Endothelial cell (in vitro differentiated cells): ENCODE measurements around the gene CNFN. TPM values are rescaled to one million over a fixed set of nuclear protein-coding genes. Genes with fewer than 3 reads are reported as not detected.

ENCODE experiments used
- DNase-seq: peaks from one replicate; pipeline ENCODE4 v3.0.0; 2021; ENCODE audit warnings: low spot score
- H3K27ac Mint-ChIP-seq: one replicate; pipeline ENCODE4 v1.8.0; 2021; ENCODE audit warnings: mixed read lengths, inconsistent platforms; ENCODE audit not compliant: unreplicated experiment
- H3K27me3 Mint-ChIP-seq: one replicate; pipeline ENCODE4 v1.8.0; 2021; ENCODE audit warnings: mild to moderate bottlenecking, moderate library complexity, mixed read lengths, inconsistent platforms; ENCODE audit not compliant: unreplicated experiment
- H3K36me3 Mint-ChIP-seq: one replicate; pipeline ENCODE4 v1.8.0; 2021; ENCODE audit warnings: mild to moderate bottlenecking, low read depth, mixed read lengths, inconsistent platforms; ENCODE audit not compliant: unreplicated experiment
- H3K4me1 Mint-ChIP-seq: one replicate; pipeline ENCODE4 v1.8.0; 2021; ENCODE audit warnings: mild to moderate bottlenecking, mixed read lengths, inconsistent platforms; ENCODE audit not compliant: unreplicated experiment
- H3K4me3 Mint-ChIP-seq: one replicate; pipeline ENCODE4 v1.8.0; 2021; ENCODE audit warnings: mild to moderate bottlenecking, mixed read lengths, inconsistent platforms; ENCODE audit not compliant: unreplicated experiment
- H3K9me3 Mint-ChIP-seq: one replicate; pipeline ENCODE4 v1.8.0; 2021; ENCODE audit warnings: mixed read lengths, inconsistent platforms; ENCODE audit not compliant: unreplicated experiment
- total RNA-seq: library from RNA; stranded (reverse); fragmentation: NEBNext Ultra II Directional; extraction: Animal tissue kit (Norgen Biotek cat#: 25700); gene quantifications from one replicate; pipeline ENCODE4 v1.2.1, GENCODE V29; 2021; ENCODE audit not compliant: unreplicated experiment
- TF ChIP-seq, protein P1 (sequence below): fragments of 200-600 bp; sonication (generic); IDR thresholded peaks from one replicate; pipeline ENCODE4 v1.5.0; 2021; ENCODE audit warnings: antibody characterized with exemption; ENCODE audit not compliant: unreplicated experiment

The CNFN gene
- total RNA-seq, 1 donor from 2014 or later, result 4.1 TPM

DNA sequence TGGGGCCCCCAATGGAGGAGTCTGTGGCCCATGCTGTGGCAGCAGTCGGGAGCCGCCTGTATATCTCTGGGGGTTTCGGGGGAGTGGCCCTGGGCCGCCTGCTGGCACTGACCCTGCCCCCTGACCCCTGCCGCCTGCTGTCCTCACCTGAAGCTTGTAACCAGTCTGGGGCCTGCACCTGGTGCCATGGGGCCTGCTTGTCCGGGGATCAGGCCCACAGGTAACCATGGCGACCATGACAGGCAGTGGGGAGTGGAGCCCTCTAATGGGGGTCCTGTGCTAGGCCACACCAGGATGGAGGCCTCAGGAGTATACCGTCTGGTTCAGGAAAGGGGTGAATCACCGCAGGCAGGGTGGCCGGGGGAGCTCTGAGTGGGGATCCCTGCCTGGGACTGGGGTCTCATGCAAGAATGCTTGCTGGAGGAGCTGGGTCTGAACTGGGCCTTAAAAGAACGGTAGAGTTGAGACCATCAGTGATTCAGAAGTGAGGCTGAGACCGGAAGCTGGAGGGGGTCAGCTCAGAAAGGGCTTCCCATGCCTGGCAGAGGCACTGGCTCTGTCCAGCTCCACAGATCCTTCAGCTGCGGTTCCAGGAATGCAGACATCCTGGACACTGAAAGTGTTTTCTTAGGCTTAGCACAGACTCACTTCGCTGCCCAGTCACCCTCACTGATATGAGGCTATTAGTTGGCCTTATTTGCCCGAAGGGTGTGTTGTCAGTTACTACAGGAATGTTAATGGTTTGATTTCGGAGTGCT is 29.1 kb downstream of the CNFN start:
- TF ChIP-seq, protein P1, sequence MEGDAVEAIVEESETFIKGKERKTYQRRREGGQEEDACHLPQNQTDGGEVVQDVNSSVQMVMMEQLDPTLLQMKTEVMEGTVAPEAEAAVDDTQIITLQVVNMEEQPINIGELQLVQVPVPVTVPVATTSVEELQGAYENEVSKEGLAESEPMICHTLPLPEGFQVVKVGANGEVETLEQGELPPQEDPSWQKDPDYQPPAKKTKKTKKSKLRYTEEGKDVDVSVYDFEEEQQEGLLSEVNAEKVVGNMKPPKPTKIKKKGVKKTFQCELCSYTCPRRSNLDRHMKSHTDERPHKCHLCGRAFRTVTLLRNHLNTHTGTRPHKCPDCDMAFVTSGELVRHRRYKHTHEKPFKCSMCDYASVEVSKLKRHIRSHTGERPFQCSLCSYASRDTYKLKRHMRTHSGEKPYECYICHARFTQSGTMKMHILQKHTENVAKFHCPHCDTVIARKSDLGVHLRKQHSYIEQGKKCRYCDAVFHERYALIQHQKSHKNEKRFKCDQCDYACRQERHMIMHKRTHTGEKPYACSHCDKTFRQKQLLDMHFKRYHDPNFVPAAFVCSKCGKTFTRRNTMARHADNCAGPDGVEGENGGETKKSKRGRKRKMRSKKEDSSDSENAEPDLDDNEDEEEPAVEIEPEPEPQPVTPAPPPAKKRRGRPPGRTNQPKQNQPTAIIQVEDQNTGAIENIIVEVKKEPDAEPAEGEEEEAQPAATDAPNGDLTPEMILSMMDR, result no peak
- Mint-ChIP-seq H3K4me1 (peaks cover 11% of the 10 kb centered on the region), H3K4me3 (no peak overlapping the region), H3K9me3 (no peaks in the 10 kb centered on the region), H3K36me3 (peaks cover 41% of the 10 kb centered on the region), H3K27me3 (peaks cover 8% of the 10 kb centered on the region), H3K27ac (no peak overlapping the region)
- no peak for DNase-seq

DNA sequence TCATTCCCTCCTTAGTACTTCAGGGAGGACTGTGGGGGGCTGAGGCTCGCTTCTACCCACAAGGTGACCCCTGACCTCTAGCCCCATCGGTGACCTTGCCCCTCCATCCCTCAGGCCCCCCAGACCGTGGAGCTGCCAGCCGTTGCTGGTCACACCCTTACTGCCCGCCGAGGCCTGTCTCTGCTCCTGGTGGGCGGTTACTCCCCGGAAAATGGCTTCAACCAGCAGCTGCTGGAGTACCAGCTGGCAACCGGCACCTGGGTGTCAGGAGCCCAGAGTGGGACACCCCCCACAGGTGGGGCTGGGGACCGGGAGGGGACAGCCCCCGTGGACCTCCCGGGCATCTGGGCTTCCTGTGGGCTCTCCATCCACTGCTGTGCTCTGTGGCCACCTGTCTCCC is 32.8 kb downstream of the CNFN start:
- peaks cover 28% of the 10 kb centered on the region for H3K36me3 Mint-ChIP-seq
- H3K9me3 Mint-ChIP-seq, result no peaks in the 10 kb centered on the region
- peaks cover 6% of the 10 kb centered on the region for H3K4me1 Mint-ChIP-seq
- H3K27ac Mint-ChIP-seq, result no peak overlapping the region
- H3K27me3 Mint-ChIP-seq, result peaks cover 9% of the 10 kb centered on the region
- no peak for DNase-seq
- TF ChIP-seq, protein P1, result no peak
- no peak overlapping the region for H3K4me3 Mint-ChIP-seq

DNA sequence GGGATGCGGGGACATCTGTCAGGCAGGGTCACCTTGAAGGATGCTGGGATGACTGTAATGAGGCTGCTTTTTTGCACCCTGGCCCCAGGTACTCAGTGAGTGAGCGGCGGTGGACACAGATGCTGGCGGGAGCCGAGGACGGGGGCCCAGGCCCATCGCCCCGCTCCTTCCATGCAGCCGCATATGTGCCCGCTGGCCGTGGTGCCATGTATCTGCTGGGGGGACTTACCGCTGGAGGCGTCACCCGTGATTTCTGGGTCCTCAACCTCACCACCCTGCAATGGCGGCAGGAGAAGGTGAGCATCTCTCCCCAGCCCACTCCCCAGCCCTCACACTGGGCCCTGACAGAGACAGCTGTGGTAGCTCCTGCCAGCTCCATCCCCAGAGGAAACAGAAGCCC is 33.4 kb downstream of the CNFN start:
- Mint-ChIP-seq H3K4me3 (no peak overlapping the region), H3K27ac (no peak overlapping the region), H3K36me3 (peaks cover 32% of the 10 kb centered on the region), H3K4me1 (peaks cover 6% of the 10 kb centered on the region), H3K27me3 (peaks cover 10% of the 10 kb centered on the region), H3K9me3 (no peaks in the 10 kb centered on the region)
- TF ChIP-seq, protein P1, result no peak
- no peak for DNase-seq

DNA sequence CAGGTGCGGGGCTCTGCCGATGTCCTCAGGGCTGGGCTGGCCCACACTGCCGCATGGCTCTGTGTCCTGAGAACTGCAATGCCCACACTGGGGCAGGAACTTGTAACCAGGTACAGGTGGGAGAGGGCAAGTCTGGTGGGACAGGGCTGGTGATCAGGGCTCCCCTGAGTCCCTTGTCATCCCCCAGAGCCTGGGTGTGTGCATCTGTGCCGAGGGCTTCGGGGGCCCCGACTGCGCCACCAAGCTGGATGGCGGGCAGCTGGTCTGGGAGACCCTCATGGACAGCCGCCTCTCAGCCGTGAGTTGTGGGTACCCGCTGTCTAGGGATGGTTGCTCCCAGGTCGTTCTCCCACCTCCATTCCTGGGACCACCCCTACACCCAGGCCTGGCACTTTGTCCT is 34.2 kb downstream of the CNFN start:
- peaks cover 10% of the 10 kb centered on the region for H3K27me3 Mint-ChIP-seq
- H3K27ac Mint-ChIP-seq, result no peak overlapping the region
- no peaks in the 10 kb centered on the region for H3K9me3 Mint-ChIP-seq
- no peak overlapping the region for H3K4me3 Mint-ChIP-seq
- TF ChIP-seq, protein P1, result no peak
- peaks cover 3% of the 10 kb centered on the region for H3K4me1 Mint-ChIP-seq
- no peak for DNase-seq
- H3K36me3 Mint-ChIP-seq, result peaks cover 27% of the 10 kb centered on the region

DNA sequence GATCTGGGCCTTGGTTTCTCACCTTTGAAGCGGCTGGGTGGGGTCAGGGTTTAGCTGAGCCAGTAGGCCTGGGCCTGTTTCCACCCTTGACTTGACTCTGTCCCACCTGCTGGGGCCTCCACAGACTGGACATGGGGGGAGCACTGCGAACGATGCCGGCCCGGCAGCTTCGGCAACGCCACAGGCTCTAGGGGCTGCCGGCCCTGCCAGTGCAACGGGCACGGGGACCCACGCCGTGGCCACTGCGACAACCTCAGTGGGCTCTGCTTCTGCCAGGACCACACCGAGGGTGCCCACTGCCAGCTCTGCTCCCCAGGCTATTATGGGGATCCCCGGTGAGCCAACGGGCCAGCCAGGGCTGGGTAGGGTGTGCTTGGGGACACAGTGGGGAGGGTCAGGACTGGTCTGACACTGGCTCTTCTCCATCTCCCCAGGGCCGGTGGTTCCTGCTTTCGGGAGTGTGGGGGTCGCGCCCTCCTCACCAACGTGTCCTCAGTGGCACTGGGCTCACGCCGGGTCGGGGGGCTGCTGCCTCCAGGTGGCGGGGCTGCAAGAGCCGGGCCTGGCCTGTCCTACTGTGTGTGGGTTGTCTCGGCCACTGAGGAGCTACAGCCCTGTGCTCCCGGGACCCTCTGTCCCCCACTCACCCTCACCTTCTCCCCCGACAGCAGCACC is 36.6 kb downstream of the CNFN start:
- TF ChIP-seq, protein P1, result no peak
- H3K9me3 Mint-ChIP-seq, result no peaks in the 10 kb centered on the region
- H3K27ac Mint-ChIP-seq, result no peak overlapping the region
- peaks cover 10% of the 10 kb centered on the region for H3K27me3 Mint-ChIP-seq
- peaks cover 27% of the 10 kb centered on the region for H3K36me3 Mint-ChIP-seq
- no peaks in the 10 kb centered on the region for H3K4me1 Mint-ChIP-seq
- DNase-seq, result no peak
- no peak overlapping the region for H3K4me3 Mint-ChIP-seq
